HCT116 (cell line): ENCODE measurements around the gene FAAP100.

ENCODE experiments used
- CBX3 ChIP-seq: IDR thresholded peaks from 2 replicates; pipeline ENCODE4 v1.6.1; 2012; ENCODE audit warnings: low read depth
- CEBPB ChIP-seq: IDR thresholded peaks from 2 replicates; pipeline ENCODE4 v1.6.1; 2012; ENCODE audit warnings: low read depth
- JUND ChIP-seq: IDR thresholded peaks from 2 replicates; pipeline ENCODE4 v1.6.1; 2012
- POLR2A ChIP-seq: IDR thresholded peaks from 2 replicates; pipeline ENCODE4 v1.7.0; 2011; ENCODE audit warnings: borderline replicate concordance; ENCODE audit not compliant: insufficient read depth, insufficient read length; ENCODE audit errors: extremely low read depth
- POLR2AphosphoS5 ChIP-seq: IDR thresholded peaks from 2 replicates; pipeline ENCODE4 v1.6.1; 2011; ENCODE audit warnings: mild to moderate bottlenecking, low read depth, low read length, moderate library complexity
- SP1 ChIP-seq: IDR thresholded peaks from 2 replicates; pipeline ENCODE4 v1.6.1; 2012; ENCODE audit warnings: low read depth
- ZFX ChIP-seq: fragments of 450-650 bp; IDR thresholded peaks from 2 replicates; pipeline ENCODE4 v1.6.1; 2017
- ZNF274 ChIP-seq: fragments of 200-500 bp; sonication (Bioruptor generic); IDR thresholded peaks from 2 replicates; pipeline ENCODE4 v1.6.1; 2014; ENCODE audit warnings: mild to moderate bottlenecking, low read depth, low read length, inconsistent platforms
- TF ChIP-seq, protein P1 (sequence below), 3 experiments: fragments of 200-600 bp in 1 of 3; sonication (generic) in 1 of 3; IDR thresholded peaks in 2 of 3; conservative IDR thresholded peaks in 1 of 3; 2 replicates each; pipeline ENCODE4 v1.5.1; 2012 to 2017; ENCODE audit warnings: low read depth in 2 of 3, low read length in 2 of 3, antibody characterized with exemption in 1 of 3, borderline replicate concordance in 1 of 3, control low read depth in 1 of 3, mild to moderate bottlenecking in 1 of 3, mixed read lengths in 1 of 3, mixed run types in 1 of 3, moderate library complexity in 1 of 3; ENCODE audit not compliant: insufficient read depth in 1 of 3
- TF ChIP-seq, protein P2 (sequence below): IDR thresholded peaks from 2 replicates; pipeline ENCODE4 v1.6.1; 2012; ENCODE audit warnings: low read depth
- TF ChIP-seq, protein P3 (sequence below): IDR thresholded peaks from 2 replicates; pipeline ENCODE4 v1.6.1; 2011; ENCODE audit warnings: mild to moderate bottlenecking, low read length, moderate library complexity; ENCODE audit not compliant: insufficient replicate concordance; ENCODE audit errors: extremely low read depth
- TF ChIP-seq, protein P4 (sequence below): IDR thresholded peaks from 2 replicates; pipeline ENCODE4 v1.6.1; 2012

DNA sequence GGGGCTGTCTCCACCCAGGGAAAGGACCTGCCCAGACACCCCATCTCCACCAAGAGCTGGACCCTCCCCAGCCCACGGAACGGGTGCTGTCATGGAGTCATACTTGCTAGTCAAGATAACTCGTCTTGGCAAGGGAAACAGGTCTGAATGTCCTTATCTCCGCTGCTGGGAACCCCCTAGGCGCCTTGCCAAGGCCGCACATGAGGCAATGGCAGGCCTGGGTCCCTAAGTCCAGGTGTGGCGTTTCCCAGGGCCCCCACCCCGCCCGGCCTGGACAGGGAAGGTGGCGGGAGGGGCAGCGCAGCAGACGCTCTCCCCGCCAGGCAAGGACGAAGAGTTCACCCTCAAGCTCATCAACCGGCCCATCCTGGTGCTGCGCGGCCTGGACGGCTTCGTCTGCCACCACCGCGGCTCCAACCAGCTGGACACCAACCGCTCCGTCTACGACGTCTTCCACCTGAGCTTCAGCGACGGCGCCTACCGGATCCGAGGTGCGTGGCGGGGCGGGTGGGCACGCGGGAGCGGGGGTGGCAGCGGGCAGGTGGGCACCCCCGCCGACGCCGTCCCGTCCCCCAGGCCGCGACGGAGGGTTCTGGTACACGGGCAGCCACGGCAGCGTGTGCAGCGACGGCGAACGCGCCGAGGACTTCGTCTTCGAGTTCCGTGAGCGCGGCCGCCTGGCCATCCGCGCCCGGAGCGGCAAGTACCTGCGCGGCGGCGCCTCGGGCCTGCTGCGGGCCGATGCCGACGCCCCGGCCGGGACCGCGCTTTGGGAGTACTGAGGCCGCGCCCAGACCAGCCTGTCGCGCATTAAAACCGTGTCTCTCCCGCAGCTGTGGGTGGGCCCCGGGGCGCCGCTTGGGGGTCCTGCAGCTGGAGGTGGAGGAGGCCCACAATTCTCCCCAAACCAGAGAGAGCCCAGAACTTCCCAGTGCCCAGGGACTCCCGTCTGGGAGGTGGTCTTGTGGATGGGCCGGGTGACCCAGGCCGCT lies 15.6 kb downstream of the FAAP100 start:
- TF ChIP-seq ZFX (no peak), CEBPB (no peak), JUND (no peak), POLR2AphosphoS5 (no peak; the same call in 1 of the 2 replicates), POLR2A (no peak), SP1 (no peak), CBX3 (no peak), ZNF274 (no peak)
- TF ChIP-seq, protein P1, sequence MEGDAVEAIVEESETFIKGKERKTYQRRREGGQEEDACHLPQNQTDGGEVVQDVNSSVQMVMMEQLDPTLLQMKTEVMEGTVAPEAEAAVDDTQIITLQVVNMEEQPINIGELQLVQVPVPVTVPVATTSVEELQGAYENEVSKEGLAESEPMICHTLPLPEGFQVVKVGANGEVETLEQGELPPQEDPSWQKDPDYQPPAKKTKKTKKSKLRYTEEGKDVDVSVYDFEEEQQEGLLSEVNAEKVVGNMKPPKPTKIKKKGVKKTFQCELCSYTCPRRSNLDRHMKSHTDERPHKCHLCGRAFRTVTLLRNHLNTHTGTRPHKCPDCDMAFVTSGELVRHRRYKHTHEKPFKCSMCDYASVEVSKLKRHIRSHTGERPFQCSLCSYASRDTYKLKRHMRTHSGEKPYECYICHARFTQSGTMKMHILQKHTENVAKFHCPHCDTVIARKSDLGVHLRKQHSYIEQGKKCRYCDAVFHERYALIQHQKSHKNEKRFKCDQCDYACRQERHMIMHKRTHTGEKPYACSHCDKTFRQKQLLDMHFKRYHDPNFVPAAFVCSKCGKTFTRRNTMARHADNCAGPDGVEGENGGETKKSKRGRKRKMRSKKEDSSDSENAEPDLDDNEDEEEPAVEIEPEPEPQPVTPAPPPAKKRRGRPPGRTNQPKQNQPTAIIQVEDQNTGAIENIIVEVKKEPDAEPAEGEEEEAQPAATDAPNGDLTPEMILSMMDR (IDR thresholded peaks at IDR 0.05 in 2 of 3, conservative IDR thresholded peaks at IDR 0.05 in 1 of 3; ENCODE audit: borderline replicate concordance in 1 of 3, insufficient read depth in 1 of 3, low read depth in 2 of 3, low read length in 2 of 3): no peak
- TF ChIP-seq, protein P2, sequence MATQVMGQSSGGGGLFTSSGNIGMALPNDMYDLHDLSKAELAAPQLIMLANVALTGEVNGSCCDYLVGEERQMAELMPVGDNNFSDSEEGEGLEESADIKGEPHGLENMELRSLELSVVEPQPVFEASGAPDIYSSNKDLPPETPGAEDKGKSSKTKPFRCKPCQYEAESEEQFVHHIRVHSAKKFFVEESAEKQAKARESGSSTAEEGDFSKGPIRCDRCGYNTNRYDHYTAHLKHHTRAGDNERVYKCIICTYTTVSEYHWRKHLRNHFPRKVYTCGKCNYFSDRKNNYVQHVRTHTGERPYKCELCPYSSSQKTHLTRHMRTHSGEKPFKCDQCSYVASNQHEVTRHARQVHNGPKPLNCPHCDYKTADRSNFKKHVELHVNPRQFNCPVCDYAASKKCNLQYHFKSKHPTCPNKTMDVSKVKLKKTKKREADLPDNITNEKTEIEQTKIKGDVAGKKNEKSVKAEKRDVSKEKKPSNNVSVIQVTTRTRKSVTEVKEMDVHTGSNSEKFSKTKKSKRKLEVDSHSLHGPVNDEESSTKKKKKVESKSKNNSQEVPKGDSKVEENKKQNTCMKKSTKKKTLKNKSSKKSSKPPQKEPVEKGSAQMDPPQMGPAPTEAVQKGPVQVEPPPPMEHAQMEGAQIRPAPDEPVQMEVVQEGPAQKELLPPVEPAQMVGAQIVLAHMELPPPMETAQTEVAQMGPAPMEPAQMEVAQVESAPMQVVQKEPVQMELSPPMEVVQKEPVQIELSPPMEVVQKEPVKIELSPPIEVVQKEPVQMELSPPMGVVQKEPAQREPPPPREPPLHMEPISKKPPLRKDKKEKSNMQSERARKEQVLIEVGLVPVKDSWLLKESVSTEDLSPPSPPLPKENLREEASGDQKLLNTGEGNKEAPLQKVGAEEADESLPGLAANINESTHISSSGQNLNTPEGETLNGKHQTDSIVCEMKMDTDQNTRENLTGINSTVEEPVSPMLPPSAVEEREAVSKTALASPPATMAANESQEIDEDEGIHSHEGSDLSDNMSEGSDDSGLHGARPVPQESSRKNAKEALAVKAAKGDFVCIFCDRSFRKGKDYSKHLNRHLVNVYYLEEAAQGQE: no peak
- TF ChIP-seq, protein P3, sequence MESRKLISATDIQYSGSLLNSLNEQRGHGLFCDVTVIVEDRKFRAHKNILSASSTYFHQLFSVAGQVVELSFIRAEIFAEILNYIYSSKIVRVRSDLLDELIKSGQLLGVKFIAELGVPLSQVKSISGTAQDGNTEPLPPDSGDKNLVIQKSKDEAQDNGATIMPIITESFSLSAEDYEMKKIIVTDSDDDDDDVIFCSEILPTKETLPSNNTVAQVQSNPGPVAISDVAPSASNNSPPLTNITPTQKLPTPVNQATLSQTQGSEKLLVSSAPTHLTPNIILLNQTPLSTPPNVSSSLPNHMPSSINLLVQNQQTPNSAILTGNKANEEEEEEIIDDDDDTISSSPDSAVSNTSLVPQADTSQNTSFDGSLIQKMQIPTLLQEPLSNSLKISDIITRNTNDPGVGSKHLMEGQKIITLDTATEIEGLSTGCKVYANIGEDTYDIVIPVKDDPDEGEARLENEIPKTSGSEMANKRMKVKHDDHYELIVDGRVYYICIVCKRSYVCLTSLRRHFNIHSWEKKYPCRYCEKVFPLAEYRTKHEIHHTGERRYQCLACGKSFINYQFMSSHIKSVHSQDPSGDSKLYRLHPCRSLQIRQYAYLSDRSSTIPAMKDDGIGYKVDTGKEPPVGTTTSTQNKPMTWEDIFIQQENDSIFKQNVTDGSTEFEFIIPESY: no peak
- TF ChIP-seq, protein P4, sequence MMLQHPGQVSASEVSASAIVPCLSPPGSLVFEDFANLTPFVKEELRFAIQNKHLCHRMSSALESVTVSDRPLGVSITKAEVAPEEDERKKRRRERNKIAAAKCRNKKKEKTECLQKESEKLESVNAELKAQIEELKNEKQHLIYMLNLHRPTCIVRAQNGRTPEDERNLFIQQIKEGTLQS: no peak
